Sigmoid colon (tissue), 3 donors: ENCODE measurements around the gene ZNF613.

Experiments used
- POLR2A ChIP-seq, 2 donors: fragments of 450-650 bp; IDR thresholded peaks; one replicate each; pipeline ENCODE4 v1.6.1; 2016; ENCODE audit warnings: antibody characterized with exemption in 2 of 2, mild to moderate bottlenecking in 2 of 2, moderate library complexity in 2 of 2
- TF ChIP-seq, protein P1 (sequence below), 4 experiments: fragments of 450-650 bp in 3 of 4; fragments of 200-600 bp in 1 of 4; IDR thresholded peaks; one replicate each; pipeline ENCODE4 v1.5.1; 2016 to 2019; ENCODE audit warnings: antibody characterized with exemption in 4 of 4, mild to moderate bottlenecking in 3 of 4, moderate library complexity in 2 of 4

- TF ChIP-seq, protein P1, sequence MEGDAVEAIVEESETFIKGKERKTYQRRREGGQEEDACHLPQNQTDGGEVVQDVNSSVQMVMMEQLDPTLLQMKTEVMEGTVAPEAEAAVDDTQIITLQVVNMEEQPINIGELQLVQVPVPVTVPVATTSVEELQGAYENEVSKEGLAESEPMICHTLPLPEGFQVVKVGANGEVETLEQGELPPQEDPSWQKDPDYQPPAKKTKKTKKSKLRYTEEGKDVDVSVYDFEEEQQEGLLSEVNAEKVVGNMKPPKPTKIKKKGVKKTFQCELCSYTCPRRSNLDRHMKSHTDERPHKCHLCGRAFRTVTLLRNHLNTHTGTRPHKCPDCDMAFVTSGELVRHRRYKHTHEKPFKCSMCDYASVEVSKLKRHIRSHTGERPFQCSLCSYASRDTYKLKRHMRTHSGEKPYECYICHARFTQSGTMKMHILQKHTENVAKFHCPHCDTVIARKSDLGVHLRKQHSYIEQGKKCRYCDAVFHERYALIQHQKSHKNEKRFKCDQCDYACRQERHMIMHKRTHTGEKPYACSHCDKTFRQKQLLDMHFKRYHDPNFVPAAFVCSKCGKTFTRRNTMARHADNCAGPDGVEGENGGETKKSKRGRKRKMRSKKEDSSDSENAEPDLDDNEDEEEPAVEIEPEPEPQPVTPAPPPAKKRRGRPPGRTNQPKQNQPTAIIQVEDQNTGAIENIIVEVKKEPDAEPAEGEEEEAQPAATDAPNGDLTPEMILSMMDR (IDR thresholded peaks at IDR 0.05) = no peak
- TF ChIP-seq POLR2A (IDR thresholded peaks at IDR 0.05) = no peak
Measured at GRCh38 chr19:51884713-51885112, 42.6 kb upstream of the ZNF613 start.
